Measurements from ENCODE around the gene ATAD5. TPM values are rescaled to one million over a fixed set of nuclear protein-coding genes. Genes with fewer than 3 reads are reported as not detected.

ATAD5 gene
- total RNA-seq, 1 experiment from 2014 or later: 14.1 TPM

DNA sequence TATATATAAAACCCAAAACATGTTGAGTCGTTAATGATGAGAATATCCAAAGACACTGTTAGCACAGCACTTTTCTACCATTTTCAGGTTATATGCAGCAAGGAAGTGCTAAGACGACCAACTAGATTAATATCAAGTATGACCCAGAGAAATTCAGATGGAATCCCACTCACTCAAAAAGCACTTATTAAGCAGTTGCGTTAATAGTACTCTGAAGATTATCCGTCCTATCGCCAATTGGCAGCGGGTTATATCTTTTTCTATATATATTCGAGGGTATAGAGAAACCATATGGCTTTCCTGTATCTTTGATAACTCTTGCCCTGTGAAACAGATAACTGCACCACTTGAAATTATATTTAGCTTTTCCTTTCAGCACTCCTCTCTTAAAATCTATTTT is 8.3 kb upstream of the ATAD5 start:
- Histone ChIP-seq H3K9me2 (ENCODE audit: insufficient read depth) (no peaks in the 10 kb centered on the region), H3K4me1 (replicated peaks; ENCODE audit: insufficient read depth) (peaks cover 33% of the 10 kb centered on the region), H3K4me3 (peak overlapping the region; percentile 98), H3K9me3 (ENCODE audit: insufficient read depth, low read depth) (no peaks in the 10 kb centered on the region), H3K36me3 (ENCODE audit: low read depth) (no peaks in the 10 kb centered on the region), H4K20me1 (ENCODE audit: insufficient read depth) (peaks cover 10% of the 10 kb centered on the region; the same call in 1 of the 2 replicates), H2AFZ (peak overlapping the region; percentile 100), H3K4me2 (peak overlapping the region; percentile 99), H3K27ac (no peak overlapping the region), H3K27me3 (ENCODE audit: insufficient read depth, low read depth) (no peaks in the 10 kb centered on the region), H3F3A (ENCODE audit: insufficient read depth, low read depth) (peaks cover 19% of the 10 kb centered on the region; the same call in 1 of the 2 replicates), H3K79me2 (ENCODE audit: low read depth) (peaks cover 58% of the 10 kb centered on the region)
- TF ChIP-seq CTCF (conservative IDR thresholded peaks at IDR 0.05) (no peak), EZH2 (IDR thresholded peaks at IDR 0.05; ENCODE audit: low read depth) (no peak)
- ChIA-PET CTCF (interaction anchor here (0.6 kb wide), 1 partner anchor 56 kb away, joined by 3 read pairs; no protein-coding TSS in a partner anchor), POLR2A (ENCODE audit: unreplicated experiment) (no interaction called here)
- TSS peak; percentile 11 for BruUV-seq (replicated peaks)
- no peak for DNase-seq
- intact Hi-C loops (cut with micrococcal nuclease; ENCODE audit: unreplicated experiment): no loop called here

- Histone ChIP-seq H3K27me3 (ENCODE audit: insufficient read depth, low read depth) (no peaks in the 10 kb centered on the region), H3K4me3 (peak overlapping the region; percentile 98), H3K79me2 (ENCODE audit: low read depth) (peaks cover 53% of the 10 kb centered on the region), H3K9me2 (ENCODE audit: insufficient read depth) (no peaks in the 10 kb centered on the region), H3K4me1 (replicated peaks; ENCODE audit: insufficient read depth) (peaks cover 33% of the 10 kb centered on the region), H3K36me3 (ENCODE audit: low read depth) (no peaks in the 10 kb centered on the region), H3K27ac (no peak overlapping the region), H3K9me3 (ENCODE audit: insufficient read depth, low read depth) (no peaks in the 10 kb centered on the region), H3K4me2 (peak overlapping the region; percentile 99), H3F3A (ENCODE audit: insufficient read depth, low read depth) (peaks cover 19% of the 10 kb centered on the region; the same call in 1 of the 2 replicates), H2AFZ (peak overlapping the region; percentile 100), H4K20me1 (ENCODE audit: insufficient read depth) (peaks cover 10% of the 10 kb centered on the region; the same call in 1 of the 2 replicates)
- no peak for DNase-seq
- ChIA-PET CTCF (interaction anchor here (0.6 to 0.8 kb wide), 4 partner anchors 56 to 1609 kb away, joined by 3 to 27 read pairs (median 6); no protein-coding TSS in a partner anchor), POLR2A (ENCODE audit: unreplicated experiment) (no interaction called here)
- TF ChIP-seq CTCF (conservative IDR thresholded peaks at IDR 0.05) (no peak), EZH2 (IDR thresholded peaks at IDR 0.05; ENCODE audit: low read depth) (no peak)
- intact Hi-C loops (cut with micrococcal nuclease; ENCODE audit: unreplicated experiment): no loop called here
- no TSS peak for BruUV-seq (replicated peaks)
Measured at GRCh38 chr17:30824002-30824355, 7.8 kb upstream of the ATAD5 start.

DNA sequence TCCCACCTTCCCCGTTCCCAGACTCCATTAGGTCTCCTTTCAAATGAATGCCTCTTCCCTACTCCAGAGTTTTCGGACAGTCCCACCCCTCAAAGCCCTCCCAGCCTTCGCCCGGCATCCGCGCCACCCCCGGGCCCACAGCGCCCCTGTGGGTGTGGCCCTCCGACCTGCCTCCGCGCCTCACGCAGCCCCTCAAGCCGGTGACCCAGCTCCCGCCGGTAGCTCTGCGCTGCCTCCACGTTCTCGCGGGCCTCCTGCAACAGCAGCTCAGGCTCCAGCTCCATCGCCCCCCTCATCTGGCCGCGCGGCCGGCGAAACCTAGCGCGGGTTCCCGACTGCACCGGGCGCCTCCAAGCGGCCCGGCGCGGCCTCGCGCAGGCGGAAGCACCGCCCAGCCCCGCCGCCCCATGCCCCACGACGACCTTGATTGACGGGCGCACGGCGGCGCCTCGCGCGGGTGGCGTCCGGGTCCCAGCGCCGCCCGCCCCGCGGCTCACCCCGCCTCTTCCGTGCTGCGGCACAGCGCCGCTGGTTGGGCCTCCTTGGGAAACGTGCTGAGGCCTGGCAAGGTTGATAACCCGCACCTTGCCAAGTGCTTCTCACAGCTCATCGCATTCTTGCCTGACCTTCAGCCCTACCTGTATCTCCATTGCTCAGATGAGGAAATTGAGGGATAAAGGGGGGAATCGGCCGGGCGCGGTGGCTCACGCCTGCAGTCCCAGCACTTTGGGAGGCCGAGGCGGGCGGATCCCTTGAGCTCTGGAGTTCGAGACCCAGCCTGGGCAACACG is 7.2 kb upstream of the ATAD5 start, which contains the start of gene CRLF3:
Gene CRLF3, minus strand, starts transcription at position 337 of the 790 bp plus-strand sequence. Its CDS starts 41 bp downstream, at position 296.
- intact Hi-C loops (cut with micrococcal nuclease; ENCODE audit: unreplicated experiment): no loop called here
- BruUV-seq (replicated peaks): no TSS peak
- ChIA-PET POLR2A (ENCODE audit: unreplicated experiment) (interaction anchor here (0.5 to 0.7 kb wide), 2 partner anchors 39 to 347 kb away, joined by 3 to 5 read pairs; partner anchors contain the start of gene GOSR1), CTCF (interaction anchor here (0.6 to 0.8 kb wide), 5 partner anchors 444 to 1610 kb away, joined by 3 to 27 read pairs (median 5); no protein-coding TSS in a partner anchor)
- H3K79me2 ChIP-seq (ENCODE audit: low read depth): peaks cover 47% of the 10 kb centered on the region
- peak; percentile 69 to 91 for DNase-seq
- H3K9me2 ChIP-seq (ENCODE audit: insufficient read depth): no peaks in the 10 kb centered on the region
- H3K4me1 ChIP-seq (replicated peaks; ENCODE audit: insufficient read depth): peaks cover 33% of the 10 kb centered on the region
- no peaks in the 10 kb centered on the region for H3K36me3 ChIP-seq (ENCODE audit: low read depth)
- peak within 1 kb of the TSS; percentile 99 for H3K4me2 ChIP-seq
- H3F3A ChIP-seq (ENCODE audit: insufficient read depth, low read depth): peaks cover 19% of the 10 kb centered on the region; the same call in 1 of the 2 replicates
- no peaks in the 10 kb centered on the region for H3K9me3 ChIP-seq (ENCODE audit: insufficient read depth, low read depth)
- peak within 1 kb of the TSS; percentile 45 for H3K27ac ChIP-seq
- H3K4me3 ChIP-seq: peak within 1 kb of the TSS; percentile 98
- peaks cover 10% of the 10 kb centered on the region; the same call in 1 of the 2 replicates for H4K20me1 ChIP-seq (ENCODE audit: insufficient read depth)
- peak within 1 kb of the TSS; percentile 100 for H2AFZ ChIP-seq
- TF ChIP-seq CTCF (conservative IDR thresholded peaks at IDR 0.05): no peak; the same call in 1 of the 2 replicates
- no peak for TF ChIP-seq EZH2 (IDR thresholded peaks at IDR 0.05; ENCODE audit: low read depth)
- H3K27me3 ChIP-seq (ENCODE audit: insufficient read depth, low read depth): no peaks in the 10 kb centered on the region

Data from PC-9 (cell line).